AG09319 (cell line): ENCODE data around the gene ICOS.

Source experiments
- DNase-seq: peaks from one replicate; pipeline ENCODE4 v3.0.0-alpha.2; 2010; ENCODE audit warnings: low read depth; ENCODE audit errors: extremely low read depth
- TF ChIP-seq, protein P1 (sequence below): IDR thresholded peaks from 2 replicates; pipeline ENCODE4 v1.5.1; 2011; ENCODE audit warnings: low read depth, mild to moderate bottlenecking, inconsistent platforms, low read length, moderate library complexity

The ICOS gene

DNA sequence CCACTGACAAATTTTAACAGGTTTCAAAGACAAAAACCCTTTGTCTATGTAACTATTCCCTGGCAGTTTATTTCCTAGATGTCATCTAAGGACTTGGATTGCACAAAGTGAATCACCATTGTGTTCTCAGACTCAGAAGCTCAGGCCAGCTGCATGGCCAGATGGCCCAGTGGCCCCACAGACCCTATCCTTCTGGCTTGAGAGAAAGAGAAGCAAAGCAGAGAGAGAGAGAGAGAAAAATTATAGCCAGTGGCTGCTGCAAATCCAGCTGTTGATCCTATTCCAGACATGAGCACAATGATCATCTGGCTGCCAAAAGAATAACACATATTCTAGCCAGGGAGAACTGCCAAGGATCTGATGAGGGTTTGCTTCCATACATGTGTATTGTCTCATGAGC is 43.2 kb upstream of the ICOS start:
- TF ChIP-seq, protein P1, sequence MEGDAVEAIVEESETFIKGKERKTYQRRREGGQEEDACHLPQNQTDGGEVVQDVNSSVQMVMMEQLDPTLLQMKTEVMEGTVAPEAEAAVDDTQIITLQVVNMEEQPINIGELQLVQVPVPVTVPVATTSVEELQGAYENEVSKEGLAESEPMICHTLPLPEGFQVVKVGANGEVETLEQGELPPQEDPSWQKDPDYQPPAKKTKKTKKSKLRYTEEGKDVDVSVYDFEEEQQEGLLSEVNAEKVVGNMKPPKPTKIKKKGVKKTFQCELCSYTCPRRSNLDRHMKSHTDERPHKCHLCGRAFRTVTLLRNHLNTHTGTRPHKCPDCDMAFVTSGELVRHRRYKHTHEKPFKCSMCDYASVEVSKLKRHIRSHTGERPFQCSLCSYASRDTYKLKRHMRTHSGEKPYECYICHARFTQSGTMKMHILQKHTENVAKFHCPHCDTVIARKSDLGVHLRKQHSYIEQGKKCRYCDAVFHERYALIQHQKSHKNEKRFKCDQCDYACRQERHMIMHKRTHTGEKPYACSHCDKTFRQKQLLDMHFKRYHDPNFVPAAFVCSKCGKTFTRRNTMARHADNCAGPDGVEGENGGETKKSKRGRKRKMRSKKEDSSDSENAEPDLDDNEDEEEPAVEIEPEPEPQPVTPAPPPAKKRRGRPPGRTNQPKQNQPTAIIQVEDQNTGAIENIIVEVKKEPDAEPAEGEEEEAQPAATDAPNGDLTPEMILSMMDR, result no peak
- no peak for DNase-seq

DNA sequence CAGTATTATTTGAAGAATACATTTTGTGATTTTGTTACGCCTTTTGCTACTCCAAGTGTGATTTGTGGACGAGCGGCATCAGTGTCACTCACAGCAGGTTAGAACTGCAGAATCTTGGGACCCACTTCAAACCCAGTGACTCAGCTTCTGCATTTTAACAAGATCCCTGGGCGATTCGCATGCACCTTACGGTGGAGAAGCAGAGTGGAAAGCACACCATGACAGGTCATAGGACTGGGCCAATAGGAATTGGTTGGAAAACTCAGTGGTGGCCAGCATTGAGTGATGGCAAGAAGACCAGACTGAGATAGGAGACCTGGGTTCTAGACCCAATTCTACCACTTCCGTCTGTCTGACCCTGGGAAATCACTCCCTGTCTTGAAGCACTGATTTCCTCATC is 42.7 kb upstream of the ICOS start:
- TF ChIP-seq, protein P1, result no peak

DNA sequence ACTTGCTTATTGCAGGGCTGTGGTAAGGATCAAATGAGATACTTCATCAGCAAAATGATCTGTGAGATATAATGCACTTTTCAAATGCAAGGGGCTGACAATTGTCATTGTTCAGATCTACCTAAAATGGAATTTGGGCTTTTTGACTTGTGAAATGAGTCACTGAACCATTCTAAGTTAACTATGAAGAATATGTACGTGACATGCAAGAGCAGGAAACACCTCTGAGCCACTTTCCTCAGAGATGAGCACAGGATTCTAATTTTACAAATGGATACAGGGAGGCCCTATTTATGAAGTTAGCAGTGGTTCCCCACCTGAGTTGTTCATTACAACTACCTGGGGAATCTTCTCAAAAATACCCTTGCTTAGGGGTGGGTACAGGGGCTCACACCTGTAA is 42.3 kb upstream of the ICOS start:
- no peak for DNase-seq

More for the DNA sequence above, 42.7 kb upstream of the ICOS start:
- no peak for DNase-seq

DNA sequence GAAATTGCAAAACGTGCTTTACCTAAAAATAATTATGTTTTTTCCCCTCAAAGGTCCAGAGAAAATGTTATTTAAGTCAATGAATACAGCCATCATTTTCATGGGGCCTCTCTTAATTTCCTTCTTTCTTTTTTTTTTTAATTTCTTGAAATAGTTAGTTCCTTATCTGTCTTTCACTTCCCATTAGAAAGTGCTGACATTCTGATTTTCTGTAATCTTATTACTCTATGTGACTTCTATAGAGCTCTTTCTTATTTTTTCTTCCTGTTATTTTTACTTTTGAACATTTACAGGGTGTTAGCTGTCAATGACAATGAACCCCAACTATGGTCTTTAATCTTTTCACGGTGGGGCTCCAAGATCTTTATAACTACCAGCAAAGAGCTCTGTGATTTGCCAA is 39.0 kb upstream of the ICOS start:
- no peak for DNase-seq
- TF ChIP-seq, protein P1, result no peak

More for the DNA sequence above, 42.3 kb upstream of the ICOS start:
- TF ChIP-seq, protein P1, result no peak

DNA sequence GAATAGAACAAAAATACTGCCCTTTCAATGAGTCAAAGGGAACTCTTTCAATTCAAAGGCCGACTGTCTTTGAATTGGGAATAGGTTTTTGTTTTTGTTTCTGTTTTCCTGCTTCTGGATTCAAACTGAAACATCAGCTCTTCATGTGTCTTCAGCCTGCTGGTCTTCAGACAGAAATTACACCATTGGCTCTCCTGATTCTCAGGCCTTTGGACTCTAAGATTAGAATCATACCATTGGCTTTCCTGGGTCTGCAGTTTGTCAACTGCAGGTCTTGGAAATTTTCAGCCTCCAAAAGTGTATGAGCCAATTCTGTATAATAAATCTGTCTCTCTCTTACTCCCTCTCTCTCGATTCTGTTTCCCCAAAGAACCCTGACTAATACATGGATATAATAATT is 37.9 kb upstream of the ICOS start:
- no peak for DNase-seq

DNA sequence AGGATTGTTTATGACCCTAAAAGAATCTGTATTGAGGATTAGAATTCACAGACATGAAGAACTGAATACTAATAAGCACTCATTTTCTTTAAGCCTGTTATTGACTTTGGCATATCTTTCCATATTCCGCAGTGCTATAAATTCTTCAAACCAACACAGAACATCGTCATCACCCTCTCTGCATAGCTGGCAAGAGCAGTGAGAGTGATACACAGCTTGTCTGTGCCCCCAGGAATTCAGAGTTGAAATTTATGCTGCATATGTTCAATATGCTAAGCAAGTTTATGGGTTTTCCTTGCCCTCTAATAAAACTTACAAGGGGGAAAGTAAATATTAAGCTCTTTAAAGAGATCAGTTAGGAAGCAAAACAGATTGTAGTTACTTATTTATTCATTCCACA is 36.3 kb upstream of the ICOS start:
- TF ChIP-seq, protein P1, result no peak
- DNase-seq, result no peak

More for the DNA sequence above, 37.9 kb upstream of the ICOS start:
- TF ChIP-seq, protein P1, result no peak

DNA sequence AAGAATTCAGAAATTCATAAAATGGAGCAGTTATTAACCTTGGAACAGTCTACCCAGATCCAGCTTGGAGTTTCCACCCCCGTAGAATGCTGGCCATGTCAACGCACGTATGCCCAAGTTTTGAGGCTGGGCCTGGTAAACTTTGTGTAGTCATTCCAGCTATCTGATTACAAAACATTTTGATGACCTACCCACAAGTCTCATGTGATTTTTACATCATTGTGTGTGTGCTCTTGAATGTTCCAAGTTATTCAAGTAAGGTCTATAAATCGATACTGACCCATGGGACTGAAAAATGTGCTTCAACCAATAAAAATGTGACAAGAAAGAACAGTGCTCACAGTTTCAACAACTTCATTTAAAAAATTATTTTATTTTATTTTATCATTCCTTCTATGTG is 32.5 kb upstream of the ICOS start:
- TF ChIP-seq, protein P1, result no peak
- DNase-seq, result no peak
